ENCODE measurements around the gene CCDC124.
A peak's percentile ranks its signal among the peaks of the same experiment; 100 is the strongest.

The CCDC124 gene

DNA sequence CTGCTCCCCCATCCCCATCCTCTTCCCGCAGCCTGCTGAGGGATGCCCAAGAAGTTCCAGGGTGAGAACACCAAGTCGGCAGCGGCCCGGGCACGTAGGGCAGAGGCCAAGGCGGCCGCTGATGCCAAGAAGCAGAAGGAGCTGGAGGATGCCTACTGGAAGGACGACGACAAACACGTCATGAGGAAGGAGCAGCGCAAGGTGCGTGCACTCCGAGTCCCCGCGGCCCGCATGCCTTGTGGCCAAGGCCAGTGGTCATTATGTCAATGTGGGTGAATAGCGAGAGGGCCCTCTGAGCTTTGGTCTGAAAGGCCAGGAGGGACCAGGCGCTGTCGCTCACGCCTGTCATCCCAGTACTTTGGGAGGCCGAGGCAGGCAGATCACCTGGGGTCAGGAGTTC lies 3.6 kb downstream of the CCDC124 start:
- no peak for ATAC-seq

DNA sequence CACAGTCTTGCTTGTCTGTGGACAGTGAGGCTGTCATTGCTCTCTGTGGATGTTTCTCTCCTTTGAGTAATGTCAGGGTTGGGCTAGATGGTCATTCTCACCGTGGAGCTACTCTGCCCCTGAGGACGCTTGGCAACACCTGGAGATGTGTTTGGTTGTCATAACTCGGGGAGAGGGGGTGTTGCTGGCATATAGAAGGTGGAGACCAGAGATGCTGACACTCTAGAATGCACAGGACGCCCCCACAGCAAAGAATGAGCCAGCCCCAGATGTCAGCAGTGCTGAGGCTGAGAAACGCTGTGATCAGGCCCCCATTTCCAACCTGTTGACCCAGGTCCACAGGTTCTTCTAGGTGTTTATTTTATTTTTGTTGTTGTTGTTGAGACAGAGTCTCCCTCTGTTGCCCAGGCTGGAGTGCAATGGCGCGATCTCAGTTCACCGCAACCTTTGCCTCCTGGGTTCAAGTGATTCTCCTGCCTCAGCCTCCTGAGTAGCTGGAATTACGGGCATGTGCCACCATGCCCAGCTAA lies 4.6 kb downstream of the CCDC124 start:
- no peak for ATAC-seq

DNA sequence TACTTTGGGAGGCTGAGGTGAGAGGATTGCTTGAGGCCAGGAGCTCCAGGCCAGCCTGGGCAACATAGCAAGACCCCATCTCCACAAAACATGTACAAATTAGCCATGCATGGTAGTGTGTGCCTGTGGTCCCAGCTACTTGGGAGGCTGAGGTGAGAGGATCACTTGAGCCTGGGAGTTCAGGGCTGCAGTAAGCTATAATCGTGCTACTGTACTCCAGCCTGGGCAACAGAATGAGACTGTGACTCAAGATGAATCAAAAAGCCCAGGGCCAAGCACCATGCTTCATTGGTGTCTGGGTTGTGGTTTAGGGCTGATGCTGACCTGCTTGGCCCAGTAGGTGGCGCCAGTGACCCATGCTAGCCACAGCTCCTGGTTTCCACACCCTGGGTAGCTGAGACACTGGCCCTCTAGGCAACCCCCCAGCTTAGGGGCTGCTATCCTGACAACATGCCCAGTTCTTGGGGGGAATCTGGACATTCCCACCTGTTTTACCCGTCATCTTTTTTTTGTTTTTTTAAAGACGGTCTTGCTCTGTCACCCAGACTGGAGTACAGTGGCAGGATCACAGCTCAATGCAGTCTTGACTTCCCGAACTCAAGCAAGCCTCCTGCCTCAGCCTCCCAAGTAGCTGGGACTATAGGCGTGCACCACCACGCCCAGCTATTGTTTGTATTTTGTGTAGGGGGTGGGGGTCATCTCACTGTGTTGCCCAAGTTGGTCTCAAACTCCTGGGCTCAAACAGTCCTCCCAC lies 5.5 kb downstream of the CCDC124 start:
- ATAC-seq, result peak; percentile 99

DNA sequence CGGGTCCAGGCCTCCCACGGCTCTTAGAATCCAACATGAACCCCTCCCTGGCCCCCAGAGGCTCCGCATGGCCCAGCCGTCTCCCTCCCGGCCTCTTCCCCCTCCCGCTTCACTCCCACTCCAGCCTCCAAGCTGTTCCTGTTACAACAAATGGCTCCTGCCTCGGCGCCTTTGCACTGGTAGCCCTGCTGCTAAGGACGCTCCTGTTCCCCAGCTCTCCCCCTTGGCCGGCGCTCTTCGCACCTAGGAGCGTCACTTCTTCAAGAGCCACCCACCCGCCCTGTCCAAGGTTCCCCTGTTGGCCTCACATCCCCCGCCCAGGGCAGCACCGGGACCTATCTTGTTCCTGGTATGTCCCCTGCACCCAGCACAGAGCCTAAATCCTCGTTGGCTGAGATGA lies 9.4 kb downstream of the CCDC124 start:
- ATAC-seq, result no peak

DNA sequence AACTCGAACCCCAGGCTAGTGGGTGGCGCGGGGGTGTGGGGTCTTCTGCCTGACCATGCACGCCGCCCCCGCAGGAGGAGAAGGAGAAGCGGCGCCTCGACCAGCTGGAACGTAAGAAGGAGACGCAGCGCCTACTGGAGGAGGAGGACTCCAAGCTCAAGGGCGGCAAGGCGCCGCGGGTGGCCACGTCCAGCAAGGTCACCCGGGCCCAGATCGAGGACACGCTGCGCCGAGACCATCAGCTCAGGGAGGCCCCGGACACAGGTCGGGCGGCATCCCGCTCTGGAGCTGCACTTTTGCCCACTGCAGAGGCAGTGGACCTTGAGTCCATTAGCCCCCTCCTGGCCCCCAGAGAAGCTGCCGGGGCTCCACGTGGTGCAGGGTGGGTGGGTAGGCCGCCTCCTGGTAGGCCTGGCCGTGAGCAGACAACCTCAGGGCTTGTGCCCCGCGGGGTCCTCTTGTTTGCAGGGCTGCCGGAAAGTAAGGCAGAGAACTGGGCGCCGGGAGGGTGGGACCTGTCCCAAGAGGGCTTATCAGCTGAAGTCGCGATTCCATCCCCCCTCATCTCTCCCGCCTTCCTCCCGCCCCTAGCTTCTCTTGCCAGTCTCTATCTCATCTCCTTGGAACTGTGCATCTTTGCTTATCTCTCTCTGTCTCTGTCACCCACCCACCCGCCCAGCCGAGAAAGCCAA lies 9.9 kb downstream of the CCDC124 start:
- ATAC-seq, result no peak

DNA sequence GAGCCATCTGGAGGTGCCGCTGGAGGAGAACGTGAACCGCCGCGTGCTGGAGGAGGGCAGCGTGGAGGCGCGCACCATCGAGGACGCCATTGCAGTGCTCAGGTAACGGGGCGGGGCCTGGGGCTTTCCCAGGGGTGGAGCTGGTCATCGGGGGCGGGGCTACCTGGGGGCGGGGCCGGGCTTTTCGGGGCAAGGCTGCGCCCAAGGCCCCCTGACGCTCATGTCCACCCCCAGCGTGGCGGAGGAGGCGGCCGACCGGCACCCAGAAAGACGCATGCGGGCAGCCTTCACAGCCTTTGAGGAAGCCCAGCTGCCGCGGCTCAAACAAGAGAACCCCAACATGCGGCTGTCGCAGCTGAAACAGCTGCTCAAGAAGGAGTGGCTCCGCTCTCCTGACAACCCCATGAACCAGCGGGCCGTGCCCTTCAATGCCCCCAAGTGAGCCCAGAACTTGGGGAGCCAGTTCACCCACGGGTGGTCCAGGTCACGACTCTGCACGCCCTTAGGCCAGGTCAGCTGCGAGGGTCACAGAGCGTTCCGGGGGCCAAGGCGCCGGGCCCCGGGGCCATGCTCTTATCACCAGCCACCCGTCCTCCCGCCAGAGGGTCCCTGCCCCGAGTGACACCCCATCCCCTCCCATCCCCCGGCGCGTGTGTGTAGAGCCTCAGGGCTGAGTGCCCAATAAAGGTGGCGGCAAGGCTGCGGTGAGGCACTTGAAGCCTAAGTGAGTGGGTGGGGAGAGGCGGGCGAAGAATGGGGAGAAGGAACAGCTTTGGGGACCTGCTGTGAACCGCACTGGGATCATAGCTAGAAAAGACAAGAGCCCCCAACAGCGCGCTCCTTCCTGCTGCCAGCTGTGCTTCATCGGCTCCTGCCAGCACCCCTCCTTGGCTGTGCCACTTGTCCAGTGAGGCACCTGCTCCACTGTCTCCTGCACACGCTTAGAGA lies 10.7 kb downstream of the CCDC124 start:
- ATAC-seq, result no peak

DNA sequence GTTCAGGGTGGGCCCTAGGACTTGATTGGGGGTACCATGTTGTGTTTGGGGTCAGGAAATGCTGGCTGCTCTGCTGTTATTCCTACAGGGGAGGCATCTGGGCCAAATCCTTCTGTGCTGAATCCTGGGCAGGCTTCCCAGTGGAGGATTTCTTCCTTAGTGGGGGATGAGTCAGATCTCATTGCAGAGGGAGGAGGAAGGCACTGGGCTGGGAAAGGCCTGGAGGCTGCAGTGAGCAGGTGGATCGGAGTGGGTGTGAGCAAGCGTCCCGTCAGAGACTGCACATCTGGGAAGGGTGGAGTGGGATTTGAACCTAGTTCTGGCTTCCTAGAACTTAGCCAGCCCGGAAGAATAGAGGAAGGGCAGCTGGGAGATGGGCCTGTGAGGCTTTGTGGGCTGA lies 11.5 kb downstream of the CCDC124 start:
- ATAC-seq, result no peak

DNA sequence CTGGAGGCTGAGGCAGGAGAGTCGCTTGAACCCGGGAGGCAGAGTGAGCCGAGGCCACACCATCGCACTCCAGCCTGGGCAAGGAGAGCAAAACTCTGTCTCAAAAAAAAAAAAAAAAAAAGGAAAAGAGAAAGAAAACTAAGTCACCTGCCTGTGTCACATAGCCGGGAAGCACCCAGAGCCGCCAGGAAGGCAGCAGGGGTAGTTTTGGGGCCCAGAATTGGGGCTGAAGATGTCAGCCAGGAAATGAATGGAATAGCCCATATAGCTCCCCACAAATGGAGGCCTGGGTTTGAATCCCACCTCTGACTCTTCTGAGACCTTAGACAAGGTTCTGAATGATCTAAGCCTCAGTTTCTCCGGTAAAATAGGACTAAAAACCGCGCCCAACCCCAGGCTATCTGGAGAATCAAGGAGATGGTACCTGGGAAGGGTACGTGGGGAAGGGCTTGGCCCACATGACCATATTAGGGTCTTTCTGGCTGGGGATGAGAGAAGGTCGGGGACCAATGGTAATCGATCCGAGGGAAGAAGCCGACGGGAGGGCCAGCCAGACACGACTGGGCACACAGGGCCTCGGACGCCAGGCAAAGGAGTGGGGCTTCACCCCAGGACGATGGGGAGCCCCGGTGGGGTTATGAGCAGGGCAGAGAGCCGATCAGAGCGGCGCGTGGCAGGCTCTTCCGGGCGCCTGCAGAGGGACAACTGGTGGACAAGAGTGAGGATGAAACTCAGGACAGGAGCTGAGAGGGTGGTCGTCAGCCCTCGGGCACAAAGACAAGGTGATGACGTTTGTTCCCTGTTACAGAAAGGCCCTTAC lies 14.4 kb downstream of the CCDC124 start:
- peak; percentile 50 to 52 for ATAC-seq

DNA sequence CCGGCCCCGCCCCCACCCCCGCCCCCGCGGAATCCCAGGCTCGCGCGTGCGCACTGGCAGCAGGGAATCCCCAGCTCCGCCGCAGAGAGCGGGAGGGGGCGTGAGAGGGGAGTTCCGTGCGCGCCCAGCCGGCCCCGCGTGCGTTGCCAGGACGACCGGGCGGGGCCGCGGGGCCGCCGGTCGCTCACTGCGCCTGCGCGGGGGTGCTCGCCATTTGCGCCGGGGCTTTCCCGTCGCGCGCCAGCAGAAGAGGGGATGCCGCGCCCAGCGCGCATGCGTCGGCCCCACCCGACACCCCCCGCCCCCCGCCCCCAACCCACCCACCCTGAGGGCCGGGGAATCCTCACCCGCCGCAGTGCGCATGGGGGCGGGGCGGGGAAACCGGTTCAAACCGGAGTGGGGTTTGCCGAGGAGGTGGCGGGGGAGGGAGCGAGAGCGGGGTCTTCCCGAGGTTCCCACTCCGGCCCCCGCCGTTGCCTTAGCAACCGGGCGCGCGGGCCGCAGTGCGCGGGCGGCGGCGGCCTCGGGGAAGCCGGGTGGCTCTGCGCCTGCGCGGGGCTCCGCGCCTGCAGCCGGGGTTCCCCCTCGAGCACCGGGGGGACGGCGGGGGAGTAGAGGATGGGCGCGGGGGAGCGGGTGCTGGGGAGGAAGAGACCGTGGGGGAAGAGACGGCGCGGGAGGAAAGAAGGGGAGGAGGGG lies 15.1 kb downstream of the CCDC124 start:
- ATAC-seq, result peak; percentile 68 to 70

DNA sequence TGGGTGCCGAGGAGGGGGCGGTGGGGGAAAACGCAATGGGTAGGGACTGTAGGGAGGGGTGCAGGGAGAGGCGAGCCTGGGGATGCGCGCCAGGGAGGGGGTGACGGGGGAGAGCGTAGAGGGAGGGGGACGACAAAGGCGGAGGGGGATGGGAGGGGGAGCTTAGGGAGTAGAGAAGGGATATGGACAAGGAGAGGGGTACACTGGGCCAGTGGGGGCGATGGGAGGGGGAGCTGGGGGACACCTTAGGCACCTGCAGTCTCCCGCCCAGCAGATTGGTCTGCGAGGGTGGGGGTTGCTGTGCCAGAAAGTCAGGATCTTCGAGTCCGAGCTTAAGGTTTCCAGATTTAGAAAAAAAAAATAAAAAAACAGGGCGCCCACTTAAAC lies 15.7 kb downstream of the CCDC124 start:
- ATAC-seq, result no peak

DNA sequence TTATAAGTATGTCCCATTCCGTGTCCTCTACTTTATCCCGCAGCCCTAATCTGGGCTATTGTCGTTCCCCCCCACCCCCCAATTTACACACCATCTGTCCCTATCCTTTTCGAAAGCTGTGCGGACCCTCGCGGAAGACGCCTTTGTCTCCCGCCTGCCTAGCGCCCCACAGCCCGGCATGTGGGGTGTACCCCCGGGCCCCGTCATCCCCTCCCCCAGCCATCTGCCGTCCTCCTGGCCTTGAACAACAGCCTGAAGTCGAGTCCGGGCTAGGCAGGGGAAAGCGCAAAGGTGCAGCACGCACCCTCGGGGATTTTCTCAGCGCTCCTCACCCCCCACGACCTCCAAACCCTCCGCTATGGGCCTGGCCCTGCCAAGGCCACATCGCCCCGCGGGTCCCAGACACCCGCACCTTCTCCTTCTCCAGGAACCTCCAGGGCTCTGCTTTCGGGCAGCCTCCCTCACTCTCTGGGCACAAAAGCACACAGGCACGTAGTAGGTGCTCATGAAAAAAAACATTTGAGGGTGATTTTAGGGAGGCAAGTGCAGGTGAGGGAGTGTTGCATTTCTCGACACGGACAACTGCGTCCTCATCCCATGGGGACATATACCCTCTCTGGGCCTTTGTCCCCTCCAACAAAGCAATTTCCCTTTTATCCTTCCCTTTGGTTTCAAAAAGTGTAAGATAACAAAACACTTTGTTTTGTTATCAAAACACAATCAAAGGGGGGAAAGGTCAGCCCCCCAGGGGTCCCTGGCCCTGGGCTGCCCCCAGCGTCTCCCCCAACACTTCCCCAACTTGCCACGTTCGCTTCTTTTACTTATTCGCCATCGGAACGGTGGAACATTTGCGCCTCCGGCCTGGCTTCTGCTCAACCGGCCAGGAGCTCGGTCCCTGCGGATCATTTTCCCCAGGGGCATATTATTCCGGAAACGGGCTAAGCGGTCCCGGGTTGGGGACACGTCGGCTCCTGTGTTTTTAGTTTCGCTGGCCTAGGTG lies 16.4 kb downstream of the CCDC124 start:
- ATAC-seq, result no peak

DNA sequence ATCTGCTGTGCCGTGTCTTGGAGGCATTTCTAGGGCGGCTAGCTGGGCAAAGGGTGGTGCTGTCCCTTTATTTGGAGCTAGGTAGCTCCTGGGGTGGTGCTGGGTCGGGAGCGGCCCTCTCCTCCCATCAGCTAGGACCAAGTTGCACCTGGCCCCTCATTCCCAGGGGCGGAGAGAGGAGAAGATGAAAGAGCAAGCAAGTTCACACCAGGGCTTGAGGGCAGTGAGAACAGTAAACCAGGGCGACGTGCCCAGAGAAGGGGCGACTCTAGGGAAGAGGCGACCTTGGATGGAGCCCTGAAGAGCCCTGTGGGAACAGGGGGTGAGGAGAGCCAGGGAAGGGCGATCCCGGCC lies 17.1 kb downstream of the CCDC124 start:
- no peak for ATAC-seq

DNA sequence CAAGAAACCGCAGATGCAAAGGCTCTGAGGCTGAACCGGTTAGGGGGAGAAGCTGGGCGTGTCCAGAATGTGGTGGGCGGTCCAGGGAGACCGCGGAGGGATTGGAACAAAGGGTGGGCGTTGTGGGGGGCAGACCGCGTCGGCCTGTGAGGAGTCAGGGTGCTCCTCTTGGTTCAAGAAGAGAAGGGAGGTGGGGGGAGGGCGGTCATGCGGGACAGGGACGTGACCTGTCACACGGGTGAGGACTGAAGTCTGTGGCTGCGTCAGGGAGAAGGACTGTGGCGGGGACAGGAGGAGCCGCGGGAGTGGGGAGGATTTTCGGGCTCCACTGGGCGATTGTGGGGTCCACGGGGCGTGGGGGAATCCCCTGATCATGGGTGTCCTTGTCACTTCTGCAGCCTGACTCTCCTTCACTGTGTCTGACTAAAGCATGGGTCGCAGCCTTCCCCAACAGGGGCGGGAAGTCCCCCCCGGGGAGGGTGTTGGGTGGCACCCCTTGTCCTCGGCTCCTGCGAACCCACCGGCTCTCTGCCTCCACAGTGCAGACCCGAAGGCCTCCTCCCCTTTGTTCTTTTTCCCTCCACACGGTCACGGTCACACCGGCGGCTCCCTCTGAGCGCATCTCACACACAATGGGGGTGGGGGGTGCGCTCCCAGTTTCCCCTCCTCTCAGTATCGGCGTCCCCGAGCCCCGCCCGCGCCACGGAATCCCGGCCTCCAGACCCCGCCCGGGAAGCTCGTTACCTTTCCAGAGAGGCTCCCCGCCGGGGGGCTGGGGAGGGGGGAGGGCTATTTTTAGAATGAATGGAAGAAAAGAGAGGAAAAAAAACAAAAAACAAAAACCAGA lies 17.7 kb downstream of the CCDC124 start:
- ATAC-seq, result peak in 1 of 2 donors; percentile 16

DNA sequence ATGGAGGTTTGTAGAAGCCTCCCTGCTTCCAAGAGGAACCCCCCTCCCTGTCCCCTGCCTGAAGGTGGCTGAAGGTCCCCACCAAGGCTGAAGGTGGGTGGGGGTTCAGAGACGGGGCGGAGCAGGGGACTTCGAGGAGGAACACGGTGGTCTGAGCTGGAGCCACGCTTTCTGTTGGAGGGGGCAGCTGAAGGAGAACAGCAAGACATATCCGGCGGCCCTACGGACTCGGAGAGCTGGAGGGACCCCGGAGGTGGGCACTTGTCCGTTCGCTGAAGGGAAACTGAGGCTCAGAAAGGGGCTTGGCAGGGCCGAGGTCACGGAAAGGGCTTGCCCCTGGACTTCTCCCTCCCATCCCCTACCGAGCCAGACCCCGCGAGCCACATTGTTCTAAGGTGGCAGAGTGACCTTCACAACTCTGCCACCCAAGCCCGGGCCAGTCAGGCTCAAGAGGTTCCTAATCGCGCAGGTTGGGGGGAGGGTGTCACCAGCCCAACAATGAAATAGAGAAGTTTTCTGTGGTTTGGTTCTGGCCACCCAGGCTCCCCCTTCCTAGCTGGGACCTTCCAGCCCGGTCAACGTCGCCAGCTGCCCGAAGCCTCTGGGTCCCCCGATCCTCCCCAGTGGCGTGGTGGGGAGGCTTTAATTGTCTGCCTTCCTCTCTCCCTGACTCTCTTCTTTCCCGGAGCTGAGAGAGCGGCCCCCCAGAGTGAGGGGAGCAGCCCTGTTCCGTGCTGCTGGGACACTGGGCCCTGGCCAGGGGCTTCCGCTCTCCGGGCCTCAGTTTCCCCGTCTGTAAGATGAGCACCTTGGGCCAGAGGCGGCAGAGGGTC lies 18.6 kb downstream of the CCDC124 start:
- no peak for ATAC-seq

DNA sequence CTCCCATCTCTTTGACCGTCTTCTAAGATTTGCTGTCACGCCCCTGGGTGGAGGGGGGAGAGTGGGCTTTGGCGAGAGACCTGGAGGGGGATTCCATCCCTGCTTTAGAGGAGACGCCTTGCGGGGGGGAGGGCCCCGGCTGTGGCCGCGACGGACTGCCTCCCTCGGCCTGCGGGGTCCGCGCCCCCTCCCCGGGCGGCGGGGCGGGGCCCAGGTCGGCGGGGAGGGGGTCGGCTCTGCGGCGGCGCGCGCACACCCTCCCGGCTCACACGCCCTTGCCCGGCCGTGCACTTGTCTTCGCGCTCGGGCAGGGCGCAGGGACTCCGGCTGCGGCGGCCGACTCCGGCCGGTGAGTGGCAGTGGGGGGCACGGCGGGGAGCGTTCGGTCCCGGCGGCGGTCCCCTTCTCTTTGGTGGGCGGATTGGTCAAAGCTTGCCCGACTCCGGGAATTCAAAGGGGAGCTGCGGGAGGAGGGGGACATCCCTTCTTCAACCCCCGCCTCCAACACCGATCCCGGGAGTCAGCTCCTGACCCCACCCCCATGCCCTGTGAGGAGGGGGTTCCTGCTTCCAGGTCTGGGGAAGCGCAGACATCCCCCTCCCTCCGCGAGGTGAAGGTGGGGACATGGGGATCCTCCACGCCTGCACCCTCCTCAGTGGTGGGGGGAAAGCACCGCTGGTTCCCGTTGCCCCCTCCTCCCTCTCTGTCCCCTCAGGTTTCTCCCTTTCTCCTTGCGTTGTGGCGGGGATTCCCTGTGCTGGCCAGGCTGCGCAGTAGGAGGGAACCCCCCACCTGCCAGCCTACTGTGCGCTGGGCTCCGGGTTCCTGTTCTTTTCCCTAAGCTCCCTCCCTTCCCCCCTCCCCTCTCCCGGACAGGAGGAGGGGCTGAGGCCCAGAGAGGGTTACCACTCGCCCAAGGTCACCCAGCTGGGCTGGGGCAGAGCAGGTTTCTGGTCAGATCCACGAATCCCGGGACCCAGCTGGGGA lies 19.5 kb downstream of the CCDC124 start:
- no peak for ATAC-seq

DNA sequence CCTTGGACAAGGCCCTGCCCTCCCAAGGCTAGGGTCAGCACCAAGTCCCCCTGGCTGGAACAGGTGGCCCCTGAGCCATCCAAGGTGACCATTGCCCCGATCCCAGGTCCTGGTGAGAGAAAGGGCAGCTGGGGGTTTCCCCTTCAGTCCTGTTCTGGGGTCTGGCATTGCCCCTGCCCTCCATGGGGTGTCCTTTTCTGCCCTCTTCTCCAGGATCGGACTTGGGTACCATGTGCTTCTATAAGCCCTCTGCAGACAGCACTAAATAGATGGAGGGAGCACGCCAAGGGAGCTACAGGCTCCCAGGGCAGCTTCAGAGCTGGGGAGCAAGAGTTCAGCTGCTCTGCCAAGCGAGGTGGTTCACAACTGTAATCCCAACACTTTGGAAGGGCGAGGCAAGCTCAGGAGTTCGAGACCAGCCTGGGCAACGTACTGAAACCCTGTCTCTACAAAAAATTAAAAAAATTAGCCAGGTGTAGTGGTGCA lies 20.5 kb downstream of the CCDC124 start:
- no peak for ATAC-seq

DNA sequence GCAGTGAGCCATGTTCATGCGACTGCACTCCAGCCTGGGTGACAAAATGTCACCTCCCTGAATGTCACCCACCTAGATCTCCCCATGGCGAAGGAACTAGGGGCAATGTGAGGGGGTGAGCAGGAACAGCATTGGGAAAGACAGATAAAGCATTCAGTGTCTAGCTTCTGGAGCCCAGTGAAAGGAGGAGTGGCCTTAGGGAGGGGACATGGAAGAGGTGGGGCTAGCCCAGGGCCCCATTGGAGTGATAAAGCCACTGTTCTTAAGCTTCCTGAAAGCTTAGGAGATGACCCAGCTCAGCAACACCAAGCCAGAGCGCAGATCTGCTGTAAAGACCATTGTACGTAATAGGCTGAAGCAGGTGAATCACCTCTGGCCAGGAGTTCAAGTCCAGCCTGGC lies 21.1 kb downstream of the CCDC124 start:
- ATAC-seq, result no peak
